Stimulated activated CD4-positive, alpha-beta T cell treated with anti-CD3 and anti-CD28 coated beads, Interleukin-12 subunit alpha, Interleukin-12 subunit beta, amount 100 ng/mL, for 48 hours (primary cell): ENCODE results near the gene COG6.

ENCODE experiments used
- DNase-seq, 3 donors: peaks; one replicate each; pipeline ENCODE4 v3.0.0-alpha.2; 2020; ENCODE audit warnings: low read depth in 2 of 3, low spot score in 1 of 3

The COG6 gene

DNA sequence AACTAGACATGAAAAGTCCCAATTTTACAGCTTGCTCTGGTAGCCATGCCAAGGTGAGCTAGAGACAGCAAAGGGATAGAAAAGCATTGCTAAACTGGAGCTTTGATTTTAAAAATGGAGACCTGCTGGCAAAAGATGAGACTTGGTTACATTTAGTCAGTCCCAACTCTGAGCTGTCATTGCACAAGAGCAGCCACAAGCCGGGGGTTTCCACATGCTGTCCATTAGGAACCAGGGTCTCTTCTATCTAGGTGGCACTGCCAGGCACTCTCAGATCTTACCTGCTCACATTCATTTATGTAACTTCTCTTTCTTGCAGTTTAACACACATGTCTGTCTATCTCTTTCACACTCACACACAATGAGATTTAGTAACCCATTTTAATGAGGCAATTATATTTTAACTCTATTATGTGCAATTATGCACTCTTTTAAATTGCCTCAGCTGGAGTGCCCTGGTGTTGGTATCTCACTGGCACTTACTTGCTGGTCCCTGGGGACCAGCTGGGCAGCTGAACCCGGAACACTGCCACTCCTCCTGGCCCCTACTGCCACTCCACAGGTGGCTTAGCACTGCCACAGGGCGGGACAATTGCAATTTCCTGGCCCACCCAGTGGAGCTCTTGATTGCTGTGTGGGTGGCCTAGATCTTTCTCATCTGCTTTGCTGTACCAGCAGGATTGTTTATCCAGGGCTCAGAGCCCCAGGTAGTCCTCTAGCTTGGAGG, 112.5 kb downstream of the COG6 start:
- no peak for DNase-seq

DNA sequence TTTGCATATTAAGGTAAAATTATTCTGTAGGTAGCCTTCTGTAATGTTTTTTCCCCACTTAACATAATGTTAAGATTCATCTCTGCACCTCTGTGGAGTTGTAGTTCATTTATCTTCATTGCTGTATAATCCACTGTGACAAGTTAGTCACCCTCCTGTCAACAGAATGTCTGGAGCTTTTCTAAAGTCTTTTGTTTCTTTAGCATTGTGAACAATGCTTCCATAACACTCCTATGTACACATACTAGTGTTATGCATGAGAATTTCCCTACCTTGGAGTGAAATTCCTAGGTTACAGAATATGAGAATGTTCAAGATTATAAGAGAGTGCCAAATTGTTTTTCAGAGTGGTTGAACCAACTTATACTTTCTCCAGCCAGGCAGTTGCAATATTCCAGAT, 113.5 kb downstream of the COG6 start:
- no peak for DNase-seq

DNA sequence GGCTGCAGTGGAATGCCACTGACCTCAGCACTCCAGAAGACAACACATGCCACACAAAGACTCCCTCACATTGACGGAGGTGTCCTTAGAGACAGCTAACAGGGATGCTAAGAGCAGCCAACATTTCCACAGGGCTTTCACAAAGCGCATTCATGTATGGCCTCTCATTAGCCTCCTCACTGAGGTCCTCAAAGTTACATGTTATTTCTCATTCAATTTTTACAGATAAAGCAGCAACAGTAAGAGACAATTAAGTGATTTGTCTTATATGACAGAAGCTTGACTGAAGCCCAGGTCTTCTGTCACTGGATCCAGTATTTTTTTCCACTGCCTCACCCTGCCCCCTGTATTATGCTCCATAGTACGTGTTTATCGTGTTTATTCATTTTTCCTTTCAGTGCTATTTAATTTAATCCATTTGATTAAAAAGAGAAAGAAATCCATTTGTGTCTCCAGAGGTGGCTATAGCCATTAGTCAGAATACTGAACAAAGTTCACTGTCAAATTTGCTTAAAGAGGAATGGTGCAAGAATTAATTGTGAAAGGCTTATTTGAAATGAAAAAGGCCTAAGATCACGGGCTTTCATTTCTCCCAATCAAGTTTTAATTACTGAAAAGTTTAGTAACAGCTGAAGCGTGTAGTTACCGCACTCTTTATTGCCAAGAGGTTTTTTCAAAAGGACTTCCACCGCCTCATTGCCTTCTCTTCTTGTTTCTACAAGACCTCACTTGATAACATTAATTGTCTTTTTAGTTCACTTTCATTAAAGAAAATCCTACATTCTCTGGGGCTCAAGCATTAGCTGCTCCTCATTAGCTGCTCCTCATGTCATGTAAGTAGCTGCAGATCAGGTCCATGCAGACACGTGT, 115.0 kb downstream of the COG6 start:
- no peak for DNase-seq

DNA sequence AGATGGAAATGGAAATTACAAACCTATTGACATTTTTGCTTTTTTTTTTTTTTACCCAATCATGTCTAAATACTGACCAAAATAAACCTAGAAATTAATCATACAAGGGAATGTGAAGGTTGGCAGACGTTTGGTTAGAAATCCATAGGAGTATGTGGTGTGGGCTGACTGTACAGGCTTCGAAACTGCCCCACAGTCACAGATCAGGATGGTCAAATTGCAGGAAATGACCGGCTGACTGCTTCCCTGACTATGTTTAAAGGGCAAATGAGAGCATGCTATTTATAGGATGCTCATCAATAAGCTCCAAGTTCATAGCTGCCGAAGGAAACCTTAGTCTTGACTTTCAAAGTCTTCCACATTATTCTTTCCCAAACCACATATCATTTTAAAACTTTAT, 118.4 kb downstream of the COG6 start:
- DNase-seq: no peak

DNA sequence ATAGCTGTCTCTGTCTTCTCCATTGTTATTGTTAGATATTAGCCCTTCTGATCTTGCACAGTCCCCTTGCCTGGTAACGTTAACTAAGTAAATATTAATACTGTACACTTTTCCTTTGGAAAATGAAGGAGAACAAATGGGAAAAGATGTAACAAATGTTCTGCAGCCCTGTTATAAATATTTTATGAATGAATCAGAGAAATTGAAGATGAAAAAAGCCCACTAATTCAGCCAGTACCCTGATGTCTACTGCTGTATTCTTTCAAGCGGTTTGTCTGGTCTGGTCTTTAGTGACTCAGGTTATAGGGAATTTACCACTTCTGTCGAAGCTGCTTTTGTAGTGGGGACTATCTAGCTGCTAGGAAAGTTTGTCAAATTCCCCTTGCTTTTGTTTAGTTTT, 121.0 kb downstream of the COG6 start:
- no peak for DNase-seq

DNA sequence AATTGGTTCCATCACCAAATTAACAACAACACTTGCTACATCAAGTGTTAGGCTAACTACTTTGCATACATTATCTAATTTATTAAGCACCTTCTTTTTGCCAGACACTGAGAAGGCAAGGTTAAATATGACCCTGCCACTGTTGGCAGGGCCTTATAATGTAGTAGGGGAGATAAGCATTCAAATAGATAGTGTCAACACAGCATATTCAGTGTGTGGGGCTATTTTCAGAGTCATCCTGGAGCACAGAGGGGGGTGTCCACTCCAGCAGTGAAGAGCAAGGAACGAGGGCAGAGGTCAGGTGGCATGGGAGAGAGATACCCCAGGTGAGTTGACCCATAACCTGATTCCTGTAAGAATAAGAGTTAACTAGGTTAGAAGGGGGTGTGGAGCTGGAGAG, 121.6 kb downstream of the COG6 start:
- DNase-seq: no peak

DNA sequence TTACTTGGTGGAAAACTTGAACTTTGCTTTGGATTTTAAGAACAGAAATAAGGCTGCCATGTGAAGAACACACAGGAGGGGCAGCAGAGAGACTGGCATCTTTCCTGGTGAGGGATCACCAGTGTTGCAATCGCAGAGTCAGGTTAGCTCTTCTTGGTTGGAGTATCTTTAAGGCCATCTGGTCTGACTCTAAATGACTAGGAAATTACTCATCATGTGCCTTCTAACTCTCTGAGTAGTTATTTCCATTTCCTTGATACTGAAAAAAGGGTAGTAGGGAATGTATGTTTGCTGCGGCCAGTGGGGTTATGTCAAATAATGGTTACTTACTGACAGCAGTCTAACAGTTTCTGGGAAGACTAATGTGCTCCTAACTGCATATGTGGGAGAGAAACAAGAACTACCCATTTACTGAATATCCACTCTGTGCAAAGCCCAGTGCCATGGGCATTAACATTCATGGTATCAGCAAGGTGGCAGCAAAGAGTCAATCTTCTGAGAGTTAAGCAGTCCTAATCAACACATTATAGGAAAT, 122.1 kb downstream of the COG6 start:
- DNase-seq: peak in 2 of 3 donors; percentile 42 to 52

DNA sequence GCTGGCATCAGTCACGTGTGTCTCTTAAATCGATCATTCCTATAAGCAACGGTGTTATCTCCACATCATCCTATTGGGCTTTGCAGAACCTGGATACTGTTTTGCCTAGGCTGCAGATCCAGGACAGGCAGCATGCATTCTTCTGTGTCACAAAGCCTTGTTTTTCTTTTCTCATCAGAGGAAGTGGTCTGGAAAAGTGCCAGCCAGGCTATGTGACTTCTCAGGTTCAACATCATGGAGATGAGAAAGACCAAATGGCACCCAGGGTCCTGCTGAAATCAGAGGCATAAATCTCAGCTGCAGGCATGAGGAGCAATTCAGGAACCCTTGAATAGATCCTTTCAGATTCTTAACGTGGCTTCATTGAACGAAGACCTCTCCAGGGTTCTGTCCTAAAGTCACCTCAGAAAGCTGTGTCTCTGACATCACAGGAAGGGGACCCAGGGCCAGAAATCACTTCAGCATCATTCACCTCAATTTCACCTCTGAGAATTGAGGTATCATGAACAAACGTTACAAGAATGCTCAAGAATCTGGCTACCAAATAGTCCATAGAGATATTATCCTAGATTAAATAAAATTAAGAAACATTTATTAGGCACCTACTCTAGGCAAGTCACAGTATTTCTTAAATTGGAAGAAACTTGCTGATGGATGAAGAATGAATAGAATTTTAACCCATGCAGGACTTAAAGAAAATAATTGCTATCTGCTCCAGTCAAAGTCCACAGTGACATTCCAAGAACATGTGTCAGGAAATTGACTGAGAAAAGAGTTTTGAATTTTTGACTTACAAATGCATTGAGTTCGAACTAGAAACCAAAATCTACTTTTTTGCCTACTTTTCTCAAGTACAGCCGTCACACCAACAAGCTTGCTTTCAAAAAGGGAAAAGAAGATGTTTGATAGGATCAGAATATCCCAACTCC, 124.1 kb downstream of the COG6 start:
- peak in 1 of 3 donors; percentile 31 for DNase-seq

DNA sequence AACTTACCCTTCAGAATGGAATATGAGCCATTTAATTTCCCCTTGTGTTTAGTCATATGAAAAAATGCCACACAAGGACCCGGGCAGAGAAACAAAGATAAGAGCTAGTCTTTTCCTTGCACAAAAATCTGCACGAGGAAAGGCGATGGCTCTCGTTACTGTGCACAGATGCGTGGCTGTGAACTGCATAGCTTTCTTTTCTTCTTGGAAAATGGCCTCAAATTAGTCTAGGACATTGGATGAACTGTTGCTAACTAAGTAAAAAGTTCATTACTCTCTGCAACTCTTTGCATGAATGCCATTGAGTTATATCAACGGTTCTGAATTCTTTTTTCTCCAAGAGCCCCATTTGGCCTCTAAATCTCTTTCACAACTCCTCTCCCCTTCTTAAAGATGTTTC, 125.2 kb downstream of the COG6 start:
- DNase-seq: no peak

DNA sequence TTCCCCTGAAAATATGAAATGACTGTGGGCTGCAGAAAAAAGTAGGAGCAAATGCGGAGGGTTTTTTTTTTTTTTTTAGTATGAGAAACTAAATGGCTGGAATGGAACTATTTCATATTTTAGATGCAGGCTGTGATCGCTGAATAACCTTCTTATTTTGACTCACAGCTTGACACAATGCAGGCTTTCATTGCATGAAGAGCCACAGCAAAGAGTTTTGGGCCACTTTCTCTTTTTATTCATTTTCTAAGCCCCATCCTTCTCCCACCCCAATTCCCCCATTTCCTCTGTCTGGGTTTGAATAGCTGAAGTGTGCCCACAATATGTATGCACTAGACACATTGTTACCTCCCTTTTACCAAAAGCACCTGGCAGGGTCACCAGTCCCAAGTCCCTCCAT, 125.9 kb downstream of the COG6 start:
- no peak for DNase-seq

DNA sequence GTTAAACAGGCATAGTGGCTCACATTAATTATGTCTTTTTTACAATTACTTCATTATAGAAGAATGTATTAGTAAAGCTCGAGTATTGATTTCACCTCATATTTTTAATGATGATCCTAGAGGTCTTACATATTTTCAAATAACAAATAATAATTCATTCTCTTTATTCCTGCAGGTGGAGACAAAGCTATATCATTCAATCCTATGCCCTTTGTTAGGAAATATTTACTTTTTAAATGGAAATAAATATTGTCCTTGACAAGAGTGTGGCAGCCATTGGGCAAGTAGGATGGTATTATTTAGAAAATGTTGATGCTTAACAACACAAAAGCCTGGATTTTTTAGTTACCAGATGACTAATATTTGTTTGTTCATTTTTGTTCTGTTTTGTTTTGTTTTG, 127.6 kb downstream of the COG6 start:
- DNase-seq: no peak

DNA sequence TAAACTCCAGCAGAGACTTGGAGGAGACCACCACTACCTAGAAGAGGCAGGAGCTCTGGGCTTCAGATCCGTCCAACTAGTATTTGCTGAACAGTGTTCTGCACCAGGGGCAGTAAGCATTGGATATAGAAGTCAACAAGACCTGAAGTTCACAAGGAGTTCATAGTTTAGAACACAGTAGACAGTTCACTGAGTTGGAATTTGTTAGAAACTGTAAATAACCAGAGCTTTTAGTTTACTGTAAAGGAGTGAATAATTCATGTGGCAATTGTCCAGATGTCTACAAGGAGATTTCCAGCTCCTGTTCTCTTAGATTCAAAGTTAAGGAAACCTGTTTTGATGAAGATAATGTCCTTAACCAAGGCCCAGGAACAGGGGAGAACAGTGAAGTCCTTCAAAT, 128.9 kb downstream of the COG6 start:
- DNase-seq: no peak

DNA sequence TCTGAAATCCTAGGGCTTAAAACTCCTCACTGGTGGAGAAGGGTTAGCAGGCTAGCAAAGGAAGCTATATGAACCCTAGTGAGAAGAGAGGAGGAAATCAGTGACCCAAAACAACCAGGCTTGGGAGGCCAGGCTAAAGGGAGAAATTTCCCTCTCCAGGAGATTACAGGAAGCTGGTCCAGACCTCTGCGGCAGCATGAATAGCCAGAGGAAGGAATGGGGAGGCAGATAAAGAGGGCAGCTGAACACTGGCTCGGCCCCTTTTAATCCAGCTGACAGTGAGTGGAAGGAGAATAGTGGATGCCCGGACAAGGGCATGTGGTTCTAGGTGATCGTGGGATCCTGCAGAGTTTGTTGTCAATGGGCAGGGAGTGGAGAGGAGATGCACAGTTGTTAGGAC, 130.6 kb downstream of the COG6 start:
- no peak for DNase-seq

DNA sequence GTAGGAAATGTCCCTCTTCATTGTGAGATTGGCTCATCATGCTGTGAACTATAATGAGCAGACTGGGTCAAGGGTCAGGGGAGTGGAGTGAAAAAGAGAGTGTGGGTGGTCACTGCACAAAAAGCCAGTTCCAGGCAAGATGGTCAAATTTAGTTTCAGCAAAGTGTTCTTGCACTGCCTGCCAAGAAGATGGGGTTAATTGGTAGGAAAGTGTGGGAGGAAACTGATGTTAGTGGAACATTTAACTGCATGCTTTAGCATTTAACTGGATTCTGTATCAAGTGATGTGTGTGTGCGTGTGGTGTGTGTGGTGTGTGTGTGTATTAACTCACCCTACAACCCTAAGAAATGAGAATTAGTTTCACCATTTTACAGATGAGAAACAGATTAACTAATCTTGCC, 131.6 kb downstream of the COG6 start:
- DNase-seq: no peak

DNA sequence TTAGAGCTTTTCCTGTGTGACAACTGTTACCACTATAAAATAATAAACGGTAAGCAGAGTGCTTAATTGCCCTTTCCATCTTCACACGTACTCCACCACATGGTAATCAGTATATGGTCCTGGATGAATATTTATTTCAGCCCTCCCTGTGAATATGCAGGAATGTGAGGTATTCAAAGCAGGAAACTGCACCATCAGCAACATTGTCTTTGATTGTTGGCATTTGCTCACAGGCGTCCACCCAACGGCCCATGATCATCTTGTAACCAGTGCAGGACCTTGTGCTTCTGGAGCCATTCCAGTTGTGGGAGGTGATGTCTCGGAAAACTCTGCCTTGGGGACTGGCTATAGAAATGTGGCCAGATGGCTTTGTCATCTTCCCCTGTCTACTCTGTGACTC, 132.6 kb downstream of the COG6 start:
- DNase-seq: no peak

DNA sequence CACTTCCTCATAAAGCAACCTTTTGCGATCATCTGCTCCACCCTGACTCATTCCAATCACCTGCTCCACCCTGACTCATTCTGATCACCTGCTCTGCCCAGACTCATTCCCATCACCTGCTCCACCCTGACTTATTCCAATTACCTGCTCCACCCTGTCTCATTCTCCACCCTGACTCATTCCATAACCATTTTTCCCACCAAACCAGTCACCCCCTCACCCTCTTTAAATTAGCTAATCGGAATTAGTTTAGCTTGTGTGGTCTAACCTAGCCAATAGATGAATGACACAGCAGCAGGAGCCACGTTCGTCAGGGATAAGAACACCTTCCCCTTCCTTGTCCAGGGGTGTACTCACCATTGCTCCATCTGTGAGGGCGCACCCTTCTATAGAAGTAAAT, 134.0 kb downstream of the COG6 start:
- DNase-seq: no peak
